Mesenchymal stem cell (in vitro differentiated cells and primary cell): Measurements from ENCODE around the gene KIF3A.

ENCODE experiments used
- DNase-seq: peaks from one replicate; pipeline ENCODE4 v3.0.0-alpha.2; 2013
- H2AFZ ChIP-seq: one replicate; pipeline ENCODE4 v1.6.1; 2013; ENCODE audit warnings: low read depth, mild to moderate bottlenecking, control low read depth, inconsistent platforms, low read length, moderate library complexity
- H2AK5ac ChIP-seq: 2 replicates; pipeline ENCODE4 v1.6.1; 2013; ENCODE audit warnings: low read length, moderate library complexity, mild to moderate bottlenecking, inconsistent platforms; ENCODE audit not compliant: severe bottlenecking
- H2BK120ac ChIP-seq: one replicate; pipeline ENCODE4 v1.6.1; 2013; ENCODE audit warnings: low read depth, mild to moderate bottlenecking, inconsistent platforms, low read length, moderate library complexity
- H2BK12ac ChIP-seq, 2 experiments: one replicate each; pipeline ENCODE4 v1.6.1; 2013; ENCODE audit warnings: inconsistent platforms in 2 of 2, low read length in 2 of 2, mild to moderate bottlenecking in 2 of 2, moderate library complexity in 2 of 2, control low read depth in 1 of 2
- H2BK15ac ChIP-seq: one replicate; pipeline ENCODE4 v1.6.1; 2013; ENCODE audit warnings: mild to moderate bottlenecking, low read depth, inconsistent platforms; ENCODE audit not compliant: poor library complexity, severe bottlenecking
- H2BK5ac ChIP-seq: 2 replicates; pipeline ENCODE4 v1.6.1; 2013; ENCODE audit warnings: low read depth, mild to moderate bottlenecking, low read length, control low read depth, inconsistent platforms; ENCODE audit not compliant: poor library complexity, severe bottlenecking
- H3K14ac ChIP-seq, 2 experiments: one replicate each; pipeline ENCODE4 v1.6.1; 2013; ENCODE audit warnings: inconsistent platforms in 2 of 2, low read length in 2 of 2, control low read depth in 1 of 2, mild to moderate bottlenecking in 1 of 2, moderate library complexity in 1 of 2
- H3K18ac ChIP-seq, 2 experiments: one replicate each; pipeline ENCODE4 v1.6.1; 2013; ENCODE audit warnings: inconsistent platforms in 2 of 2, low read length in 2 of 2, control low read depth in 1 of 2, low read depth in 1 of 2, mild to moderate bottlenecking in 1 of 2
- H3K23ac ChIP-seq, 2 experiments: one replicate each; pipeline ENCODE4 v1.6.1; 2013; ENCODE audit warnings: inconsistent platforms in 2 of 2, low read length in 2 of 2, mild to moderate bottlenecking in 2 of 2, moderate library complexity in 2 of 2, control low read depth in 1 of 2
- H3K27ac ChIP-seq: 2 replicates; pipeline ENCODE4 v1.5.1; 2013; ENCODE audit warnings: mild to moderate bottlenecking, moderate library complexity, low read length, control low read depth, inconsistent platforms; ENCODE audit not compliant: poor library complexity, severe bottlenecking
- H3K27me3 ChIP-seq, 2 experiments: 2 replicates each; pipeline versions ENCODE4 v1.6.1 to v1.7.0; 2013; ENCODE audit warnings: low read length in 2 of 2, mild to moderate bottlenecking in 2 of 2, moderate library complexity in 2 of 2, control low read depth in 1 of 2, inconsistent platforms in 1 of 2; ENCODE audit not compliant: control insufficient read depth in 1 of 2, insufficient read depth in 1 of 2
- H3K36me3 ChIP-seq, 2 experiments: 2 replicates each; pipeline versions ENCODE4 v1.6.1 to v1.7.0; 2013; ENCODE audit warnings: low read length in 2 of 2, control low read depth in 1 of 2, inconsistent platforms in 1 of 2, low read depth in 1 of 2, mild to moderate bottlenecking in 1 of 2; ENCODE audit not compliant: insufficient read depth in 2 of 2, control insufficient read depth in 1 of 2
- H3K4ac ChIP-seq, 2 experiments: one replicate each; pipeline ENCODE4 v1.6.1; 2013; ENCODE audit warnings: inconsistent platforms in 2 of 2, low read length in 2 of 2, mild to moderate bottlenecking in 2 of 2, moderate library complexity in 2 of 2, control low read depth in 1 of 2, low read depth in 1 of 2
- H3K4me1 ChIP-seq: 2 replicates; pipeline ENCODE4 v1.6.1; 2013; ENCODE audit warnings: low read depth, low read length, control low read depth; ENCODE audit not compliant: control insufficient read depth, insufficient read depth
- H3K4me2 ChIP-seq: 2 replicates; pipeline ENCODE4 v1.6.1; 2013; ENCODE audit warnings: low read length, mild to moderate bottlenecking, inconsistent platforms; ENCODE audit not compliant: poor library complexity, severe bottlenecking
- H3K4me3 ChIP-seq, 2 experiments: 2 replicates each; pipeline versions ENCODE4 v1.5.1 to v1.7.0; 2013; ENCODE audit warnings: low read length in 2 of 2, mild to moderate bottlenecking in 2 of 2, control low read depth in 1 of 2, low read depth in 1 of 2; ENCODE audit not compliant: insufficient read depth in 1 of 2
- H3K79me1 ChIP-seq: replicated peaks from 2 replicates; pipeline ENCODE4 v1.6.1; 2013; ENCODE audit warnings: mild to moderate bottlenecking, control low read depth, low read length, inconsistent platforms; ENCODE audit not compliant: poor library complexity, severe bottlenecking
- H3K9ac ChIP-seq: 2 replicates; pipeline ENCODE4 v1.7.0; 2013; ENCODE audit warnings: mild to moderate bottlenecking, low read length, moderate library complexity
- H3K9me3 ChIP-seq: 2 replicates; pipeline ENCODE4 v1.7.0; 2013; ENCODE audit warnings: mild to moderate bottlenecking, low read length; ENCODE audit not compliant: control insufficient read depth
- H4K8ac ChIP-seq: one replicate; pipeline ENCODE4 v1.6.1; 2013; ENCODE audit warnings: inconsistent platforms, mild to moderate bottlenecking, low read length, moderate library complexity
- H4K91ac ChIP-seq: one replicate; pipeline ENCODE4 v1.6.1; 2013; ENCODE audit warnings: mild to moderate bottlenecking, low read length, inconsistent platforms
- WGBS: methylation state at CpG from one replicate; pipeline ENCODE4 v1.1.7; 2013; ENCODE audit warnings: mixed read lengths; 5-methylcytosine and 5-hydroxymethylcytosine counted together

The KIF3A gene

GRCh38 chr5:132679166-132679565, 58.2 kb downstream of the KIF3A start:
- H3K23ac ChIP-seq = no peak overlapping the region
- H3K36me3 ChIP-seq = no peaks in the 10 kb centered on the region
- H3K27me3 ChIP-seq = peaks cover 0 to 9% of the 10 kb centered on the region in 2 experiments
- peaks cover 13% of the 10 kb centered on the region for H3K4me1 ChIP-seq
- H3K9me3 ChIP-seq = no peaks in the 10 kb centered on the region
- DNase-seq = no peak
- no peak overlapping the region for H4K8ac ChIP-seq
- WGBS = 96% methylated on average over 7 of the region's 7 CpGs
- H4K91ac ChIP-seq = no peak overlapping the region
- H3K14ac ChIP-seq = no peak overlapping the region
- H3K79me1 ChIP-seq = no peaks in the 10 kb centered on the region
- H2BK12ac ChIP-seq = no peak overlapping the region
- H3K18ac ChIP-seq = no peak overlapping the region
- no peak overlapping the region for H3K9ac ChIP-seq
- H3K4me3 ChIP-seq = no peak overlapping the region
- H2AFZ ChIP-seq = no peak overlapping the region
- H2BK5ac ChIP-seq = no peak overlapping the region
- no peak overlapping the region for H3K4ac ChIP-seq
- H2AK5ac ChIP-seq = no peak overlapping the region
- H2BK15ac ChIP-seq = no peak overlapping the region
- H3K4me2 ChIP-seq = no peak overlapping the region
- no peak overlapping the region for H2BK120ac ChIP-seq
- H3K27ac ChIP-seq = no peak overlapping the region

- H2BK12ac ChIP-seq = no peak overlapping the region
- no peak overlapping the region for H2BK5ac ChIP-seq
- no peak overlapping the region for H3K9ac ChIP-seq
- no peak overlapping the region for H3K4me2 ChIP-seq
- no peak overlapping the region for H2AFZ ChIP-seq
- H3K4ac ChIP-seq = peak overlapping the region in 1 of 2 experiments; percentile 2
- no peak overlapping the region for H3K18ac ChIP-seq
- no peak overlapping the region for H3K14ac ChIP-seq
- no peaks in the 10 kb centered on the region for H3K9me3 ChIP-seq
- H4K91ac ChIP-seq = no peak overlapping the region
- H4K8ac ChIP-seq = no peak overlapping the region
- H3K79me1 ChIP-seq = no peaks in the 10 kb centered on the region
- no peak for DNase-seq
- peaks cover 17% of the 10 kb centered on the region for H3K4me1 ChIP-seq
- peaks cover 0 to 9% of the 10 kb centered on the region in 2 experiments for H3K27me3 ChIP-seq
- H3K27ac ChIP-seq = no peak overlapping the region
- no peak overlapping the region for H3K4me3 ChIP-seq
- no peak overlapping the region for H3K23ac ChIP-seq
- H3K36me3 ChIP-seq = no peaks in the 10 kb centered on the region
- H2BK120ac ChIP-seq = no peak overlapping the region
- WGBS = 100% methylated on average over 1 of the region's 1 CpG
- H2BK15ac ChIP-seq = no peak overlapping the region
- no peak overlapping the region for H2AK5ac ChIP-seq
These were observed 58.6 kb downstream of the KIF3A start for GRCh38 chr5:132678735-132679134.

- Histone ChIP-seq H3K9ac (no peak overlapping the region), H4K8ac (no peak overlapping the region), H2BK120ac (no peak overlapping the region), H3K4me3 (no peak overlapping the region), H4K91ac (no peak overlapping the region), H2AK5ac (no peak overlapping the region), H3K36me3 (no peaks in the 10 kb centered on the region), H3K4me1 (peaks cover 17% of the 10 kb centered on the region), H3K27ac (no peak overlapping the region), H3K14ac (no peak overlapping the region), H2AFZ (no peak overlapping the region), H3K27me3 (peaks cover 0 to 9% of the 10 kb centered on the region in 2 experiments), H2BK5ac (no peak overlapping the region), H3K23ac (no peak overlapping the region), H3K4me2 (no peak overlapping the region), H2BK15ac (no peak overlapping the region), H3K9me3 (no peaks in the 10 kb centered on the region), H3K4ac (no peak overlapping the region), H2BK12ac (no peak overlapping the region), H3K79me1 (no peaks in the 10 kb centered on the region), H3K18ac (no peak overlapping the region)
- DNase-seq = peak; percentile 16
- 73% methylated on average over 11 of the region's 15 CpGs for WGBS
These were observed 59.5 kb downstream of the KIF3A start for GRCh38 chr5:132677682-132678400.

GRCh38 chr5:132677191-132677590, 60.2 kb downstream of the KIF3A start:
- no peak overlapping the region for H4K8ac ChIP-seq
- H3K79me1 ChIP-seq = no peaks in the 10 kb centered on the region
- H3K18ac ChIP-seq = no peak overlapping the region
- H3K36me3 ChIP-seq = no peaks in the 10 kb centered on the region
- H3K14ac ChIP-seq = no peak overlapping the region
- H3K9me3 ChIP-seq = no peaks in the 10 kb centered on the region
- no peak overlapping the region for H2AK5ac ChIP-seq
- H2BK12ac ChIP-seq = no peak overlapping the region
- DNase-seq = peak; percentile 96
- H3K4me1 ChIP-seq = peaks cover 17% of the 10 kb centered on the region
- H2BK120ac ChIP-seq = no peak overlapping the region
- no peak overlapping the region for H4K91ac ChIP-seq
- no peak overlapping the region for H2BK15ac ChIP-seq
- H3K23ac ChIP-seq = no peak overlapping the region
- H3K4me3 ChIP-seq = no peak overlapping the region
- no peak overlapping the region for H3K4ac ChIP-seq
- H3K27ac ChIP-seq = peak overlapping the region; percentile 18
- no peak overlapping the region for H3K9ac ChIP-seq
- peaks cover 0 to 9% of the 10 kb centered on the region in 2 experiments for H3K27me3 ChIP-seq
- 10% methylated on average over 6 of the region's 7 CpGs for WGBS
- no peak overlapping the region for H2BK5ac ChIP-seq
- H3K4me2 ChIP-seq = no peak overlapping the region
- no peak overlapping the region for H2AFZ ChIP-seq
